ELR (cell line): Measurements from ENCODE around the gene ITK.

Experiments used
- DNase-seq: peaks from one replicate; pipeline ENCODE4 v3.0.0-alpha.2; 2015; ENCODE audit warnings: low read depth

The ITK gene

GRCh38 chr5:157180374-157181264 is at the start of gene ITK:
TSS of gene ITK (plus strand) at chr5:157180840. CDS start at chr5:157180978, 138 bp downstream.
- no peak for DNase-seq

GRCh38 chr5:157130925-157131324 is 49.7 kb upstream of the ITK start:
- peak; percentile 9 for DNase-seq

- no peak for DNase-seq
These were observed 48.4 kb upstream of the ITK start for GRCh38 chr5:157132281-157132612.

GRCh38 chr5:157137691-157138090 is 42.9 kb upstream of the ITK start:
- no peak for DNase-seq

GRCh38 chr5:157142317-157143126 is 38.1 kb upstream of the ITK start, which contains the start of gene MED7:
TSS of gene MED7 (minus strand) at chr5:157142865. CDS start at chr5:157139431, 3,434 bp downstream.
- DNase-seq, result peak; percentile 100

- peak; percentile 29 for DNase-seq
These were observed 37.3 kb upstream of the ITK start for GRCh38 chr5:157143127-157143971.

- DNase-seq, result peak; percentile 70
These were observed 31.7 kb upstream of the ITK start for GRCh38 chr5:157148734-157149615.

GRCh38 chr5:157150995-157151394 is 29.6 kb upstream of the ITK start:
- no peak for DNase-seq

GRCh38 chr5:157155297-157155696 is 25.3 kb upstream of the ITK start:
- no peak for DNase-seq

GRCh38 chr5:157157293-157157891 is 23.2 kb upstream of the ITK start:
- no peak for DNase-seq

GRCh38 chr5:157159209-157159751 is 21.4 kb upstream of the ITK start:
- no peak for DNase-seq

GRCh38 chr5:157160001-157160400 is 20.6 kb upstream of the ITK start:
- no peak for DNase-seq

GRCh38 chr5:157161996-157162395 is 18.6 kb upstream of the ITK start:
- DNase-seq, result no peak

- no peak for DNase-seq
These were observed 17.6 kb upstream of the ITK start for GRCh38 chr5:157162919-157163510.

GRCh38 chr5:157164521-157164920 is 16.1 kb upstream of the ITK start:
- DNase-seq, result no peak

- DNase-seq, result no peak
These were observed 15.4 kb upstream of the ITK start for GRCh38 chr5:157165261-157165660.

- DNase-seq, result no peak
These were observed 15.0 kb upstream of the ITK start for GRCh38 chr5:157165668-157166067.

GRCh38 chr5:157166214-157167213 is 14.1 kb upstream of the ITK start, which contains the start of gene GARIN3:
TSS of gene GARIN3 (minus strand) at chr5:157166264. CDS start at chr5:157166168, 96 bp downstream.
- DNase-seq, result no peak

GRCh38 chr5:157167214-157167621 is 13.4 kb upstream of the ITK start:
- DNase-seq, result peak; percentile 52
